HepG2 (cell line): ENCODE data around the gene CARS2. TPM values are rescaled to one million over a fixed set of nuclear protein-coding genes. Genes with fewer than 3 reads are reported as not detected.

Experiments
- ARID5B ChIP-seq: IDR thresholded peaks from 2 replicates; pipeline ENCODE4 v1.4.0; 2020; ENCODE audit warnings: mild to moderate bottlenecking, missing genetic modification reagents
- DBP ChIP-seq: sonication (generic); formaldehyde crosslinking; IDR thresholded peaks from 2 replicates; pipeline ENCODE4 v1.4.0; 2020; ENCODE audit warnings: missing genetic modification reagents; ENCODE audit errors: not compliant biosample characterization
- KAT8 ChIP-seq: IDR thresholded peaks from 2 replicates; pipeline ENCODE4 v1.6.1; 2016; ENCODE audit warnings: missing genetic modification reagents, missing compliant biosample characterization
- KDM4B ChIP-seq: sonication (generic); formaldehyde crosslinking; IDR thresholded peaks from 2 replicates; pipeline ENCODE4 v1.4.0; 2020; ENCODE audit warnings: missing genetic modification reagents
- MIER2 ChIP-seq: IDR thresholded peaks from 2 replicates; pipeline ENCODE4 v1.6.1; 2016; ENCODE audit warnings: missing biosample characterization, missing genetic modification reagents
- NCOA1 ChIP-seq: sonication (generic); formaldehyde crosslinking; IDR thresholded peaks from 2 replicates; pipeline ENCODE4 v1.9.0; 2021; ENCODE audit warnings: missing genetic modification reagents
- PHF5A ChIP-seq: IDR thresholded peaks from one replicate; pipeline ENCODE4 v1.6.1; 2018; ENCODE audit warnings: low read depth, missing genetic modification reagents; ENCODE audit not compliant: unreplicated experiment
- SP5 ChIP-seq: IDR thresholded peaks from 2 replicates; pipeline ENCODE4 v1.6.1; 2016; ENCODE audit warnings: low read depth, borderline replicate concordance
- SPEN ChIP-seq: sonication (generic); formaldehyde crosslinking; IDR thresholded peaks from 2 replicates; pipeline ENCODE4 v1.5.1; 2020; ENCODE audit warnings: low read depth, mild to moderate bottlenecking, missing genetic modification reagents
- U2AF2 ChIP-seq: fragments of 200-400 bp; formaldehyde crosslinking; IDR thresholded peaks from 2 replicates; pipeline ENCODE4 v1.6.1; 2017; ENCODE audit warnings: low read depth, mild to moderate bottlenecking, low read length
- ZEB1 ChIP-seq: IDR thresholded peaks from 2 replicates; pipeline ENCODE4 v1.6.1; 2012; ENCODE audit warnings: mild to moderate bottlenecking, low read depth, inconsistent platforms; ENCODE audit not compliant: insufficient replicate concordance
- ZFP82 ChIP-seq: sonication (generic); formaldehyde crosslinking; IDR thresholded peaks from 2 replicates; pipeline ENCODE4 v1.5.1; 2020; ENCODE audit warnings: mild to moderate bottlenecking, missing genetic modification reagents, borderline replicate concordance
- ZNF205 ChIP-seq: IDR thresholded peaks from 2 replicates; pipeline ENCODE4 v1.6.1; 2018; ENCODE audit warnings: missing biosample characterization, missing genetic modification reagents
- ZNF382 ChIP-seq: sonication (generic); formaldehyde crosslinking; IDR thresholded peaks from 2 replicates; pipeline ENCODE4 v1.5.0; 2020; ENCODE audit warnings: missing genetic modification reagents, mild to moderate bottlenecking, borderline replicate concordance
- ZNF614 ChIP-seq: IDR thresholded peaks from 2 replicates; pipeline ENCODE4 v1.6.1; 2018; ENCODE audit warnings: missing biosample characterization, missing genetic modification reagents, inconsistent platforms, borderline replicate concordance
- ZNF788 ChIP-seq: sonication (generic); formaldehyde crosslinking; IDR thresholded peaks from 2 replicates; pipeline ENCODE4 v1.5.0; 2020; ENCODE audit warnings: mild to moderate bottlenecking, missing genetic modification reagents, borderline replicate concordance
- polyA plus RNA-seq, 8 experiments: library from polyadenylated mRNA; depleted of rRNA in 3 of 8; stranded (reverse) in 7 of 8; unstranded in 1 of 8; fragments of >200 nt; fragmentation: Illumina TruSeq in 4 of 8; extraction: Trizol in 4 of 8; gene quantifications; 2 replicates each; pipeline versions ENCODE4 v1.2.1 to v1.2.3, GENCODE V29; 2011 to 2016; ENCODE audit warnings: low read depth in 4 of 8, missing spikeins in 1 of 8, mixed read lengths in 1 of 8; ENCODE audit not compliant: insufficient read depth in 1 of 8
- total RNA-seq, 5 experiments: library from RNA; depleted of rRNA; stranded (reverse); fragments of >200 nt; fragmentation: Illumina TruSeq; extraction: Trizol; gene quantifications; 2 replicates each; pipeline ENCODE4 v1.2.3, GENCODE V29; 2016; ENCODE audit warnings: low read depth in 1 of 5
- TF ChIP-seq, protein P1 (sequence below): sonication (generic); formaldehyde crosslinking; IDR thresholded peaks from 2 replicates; pipeline ENCODE4 v1.9.0; 2021; ENCODE audit warnings: missing genetic modification reagents, borderline replicate concordance
- TF ChIP-seq, protein P2 (sequence below): sonication (generic); formaldehyde crosslinking; IDR thresholded peaks from 2 replicates; pipeline ENCODE4 v1.4.0; 2020; ENCODE audit warnings: missing genetic modification reagents

Gene CARS2
- total and polyA plus RNA-seq, 2 of the 13 experiments (the other 11 are each of a cell fraction or from before 2014, with no cell fraction given) = 41.1 to 59.3 TPM

GRCh38 chr13:110684388-110685056 lies 21.4 kb downstream of the CARS2 start (continued):
- TF ChIP-seq ARID5B (CRISPR knock-in tag) (peak; percentile 50), PHF5A (no peak), ZNF788 (CRISPR knock-in tag) (no peak), KAT8 (CRISPR knock-in tag) (no peak), KDM4B (CRISPR knock-in tag) (no peak), ZEB1 (no peak), ZNF205 (CRISPR knock-in tag) (no peak), U2AF2 (no peak), SP5 (CRISPR knock-in tag) (no peak), SPEN (no peak), DBP (no peak), ZNF382 (CRISPR knock-in tag) (no peak), MIER2 (CRISPR knock-in tag) (no peak), NCOA1 (CRISPR knock-in tag) (no peak), ZNF614 (CRISPR knock-in tag) (no peak), ZFP82 (CRISPR knock-in tag) (no peak)
- TF ChIP-seq, protein P1, sequence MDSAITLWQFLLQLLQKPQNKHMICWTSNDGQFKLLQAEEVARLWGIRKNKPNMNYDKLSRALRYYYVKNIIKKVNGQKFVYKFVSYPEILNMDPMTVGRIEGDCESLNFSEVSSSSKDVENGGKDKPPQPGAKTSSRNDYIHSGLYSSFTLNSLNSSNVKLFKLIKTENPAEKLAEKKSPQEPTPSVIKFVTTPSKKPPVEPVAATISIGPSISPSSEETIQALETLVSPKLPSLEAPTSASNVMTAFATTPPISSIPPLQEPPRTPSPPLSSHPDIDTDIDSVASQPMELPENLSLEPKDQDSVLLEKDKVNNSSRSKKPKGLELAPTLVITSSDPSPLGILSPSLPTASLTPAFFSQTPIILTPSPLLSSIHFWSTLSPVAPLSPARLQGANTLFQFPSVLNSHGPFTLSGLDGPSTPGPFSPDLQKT (CRISPR knock-in tag) = no peak
- TF ChIP-seq, protein P2, sequence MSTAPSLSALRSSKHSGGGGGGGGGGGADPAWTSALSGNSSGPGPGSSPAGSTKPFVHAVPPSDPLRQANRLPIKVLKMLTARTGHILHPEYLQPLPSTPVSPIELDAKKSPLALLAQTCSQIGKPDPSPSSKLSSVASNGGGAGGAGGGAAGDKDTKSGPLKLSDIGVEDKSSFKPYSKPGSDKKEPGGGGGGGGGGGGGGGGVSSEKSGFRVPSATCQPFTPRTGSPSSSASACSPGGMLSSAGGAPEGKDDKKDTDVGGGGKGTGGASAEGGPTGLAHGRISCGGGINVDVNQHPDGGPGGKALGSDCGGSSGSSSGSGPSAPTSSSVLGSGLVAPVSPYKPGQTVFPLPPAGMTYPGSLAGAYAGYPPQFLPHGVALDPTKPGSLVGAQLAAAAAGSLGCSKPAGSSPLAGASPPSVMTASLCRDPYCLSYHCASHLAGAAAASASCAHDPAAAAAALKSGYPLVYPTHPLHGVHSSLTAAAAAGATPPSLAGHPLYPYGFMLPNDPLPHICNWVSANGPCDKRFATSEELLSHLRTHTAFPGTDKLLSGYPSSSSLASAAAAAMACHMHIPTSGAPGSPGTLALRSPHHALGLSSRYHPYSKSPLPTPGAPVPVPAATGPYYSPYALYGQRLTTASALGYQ (CRISPR knock-in tag) = no peak
